Measurements from ENCODE around the gene MYOZ3. TPM values are rescaled to one million over a fixed set of nuclear protein-coding genes. Genes with fewer than 3 reads are reported as not detected.

The MYOZ3 gene
- total RNA-seq, 4 donors from 2014 or later = 0.22 TPM; not detected in 3

DNA sequence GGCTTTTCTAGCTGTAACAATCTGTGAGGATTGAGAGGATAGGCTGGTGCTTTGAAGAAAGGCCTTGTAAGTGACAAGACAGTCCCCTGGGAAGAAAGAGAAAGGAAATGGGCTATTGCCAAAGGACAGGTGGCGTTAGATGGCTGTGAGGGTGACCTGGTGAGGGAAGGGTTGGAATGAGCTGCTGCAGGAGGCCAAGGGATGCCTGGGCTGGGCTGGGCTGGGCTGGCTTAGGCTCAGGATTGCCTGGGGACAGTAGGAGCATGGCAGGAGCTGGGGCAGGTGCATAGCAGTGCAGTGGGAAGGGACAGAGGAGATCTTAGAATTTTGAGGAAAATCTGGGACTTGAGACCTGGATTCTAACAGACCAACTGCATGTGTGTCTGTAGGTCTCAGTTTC, 9.7 kb upstream of the MYOZ3 start:
- TF ChIP-seq, protein P1, sequence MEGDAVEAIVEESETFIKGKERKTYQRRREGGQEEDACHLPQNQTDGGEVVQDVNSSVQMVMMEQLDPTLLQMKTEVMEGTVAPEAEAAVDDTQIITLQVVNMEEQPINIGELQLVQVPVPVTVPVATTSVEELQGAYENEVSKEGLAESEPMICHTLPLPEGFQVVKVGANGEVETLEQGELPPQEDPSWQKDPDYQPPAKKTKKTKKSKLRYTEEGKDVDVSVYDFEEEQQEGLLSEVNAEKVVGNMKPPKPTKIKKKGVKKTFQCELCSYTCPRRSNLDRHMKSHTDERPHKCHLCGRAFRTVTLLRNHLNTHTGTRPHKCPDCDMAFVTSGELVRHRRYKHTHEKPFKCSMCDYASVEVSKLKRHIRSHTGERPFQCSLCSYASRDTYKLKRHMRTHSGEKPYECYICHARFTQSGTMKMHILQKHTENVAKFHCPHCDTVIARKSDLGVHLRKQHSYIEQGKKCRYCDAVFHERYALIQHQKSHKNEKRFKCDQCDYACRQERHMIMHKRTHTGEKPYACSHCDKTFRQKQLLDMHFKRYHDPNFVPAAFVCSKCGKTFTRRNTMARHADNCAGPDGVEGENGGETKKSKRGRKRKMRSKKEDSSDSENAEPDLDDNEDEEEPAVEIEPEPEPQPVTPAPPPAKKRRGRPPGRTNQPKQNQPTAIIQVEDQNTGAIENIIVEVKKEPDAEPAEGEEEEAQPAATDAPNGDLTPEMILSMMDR (IDR thresholded peaks at IDR 0.05; ENCODE audit: low read depth) = no peak

DNA sequence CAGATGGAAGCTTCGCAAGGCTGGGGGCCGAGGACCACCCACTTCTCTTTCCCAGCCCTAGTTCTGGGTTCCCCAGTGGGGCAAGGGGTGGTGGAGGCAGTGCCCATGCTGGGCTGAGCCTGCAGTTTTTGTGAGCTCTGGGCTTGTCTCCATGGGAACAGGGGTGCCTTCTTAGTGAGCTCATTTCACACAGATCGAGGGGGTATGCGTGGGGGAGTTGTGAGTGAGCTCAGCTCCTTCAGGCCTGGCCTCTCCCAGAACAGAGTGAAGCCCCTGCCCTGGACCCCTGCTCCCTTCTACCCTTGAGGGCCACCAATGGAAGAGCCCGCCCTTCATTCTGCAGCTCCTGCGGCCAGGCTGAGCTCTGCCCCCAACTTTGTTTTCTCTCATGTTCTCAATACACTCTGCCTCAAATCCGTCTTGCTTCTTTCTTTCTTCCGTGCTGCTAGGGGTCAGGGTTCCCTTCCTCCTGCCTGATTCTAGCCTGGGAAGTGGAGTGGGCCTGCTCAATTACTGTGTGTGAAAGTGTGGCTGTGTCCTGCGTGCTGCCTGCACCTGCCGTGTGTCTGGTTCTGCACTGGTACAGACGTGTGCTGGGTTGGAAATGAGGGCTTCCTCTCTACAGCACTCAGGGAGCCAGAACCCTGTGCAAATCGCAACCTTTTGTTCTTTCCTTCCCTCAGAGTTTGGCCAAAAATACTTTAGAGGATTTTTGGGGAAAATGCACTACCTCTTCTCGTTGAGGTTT, 9.0 kb upstream of the MYOZ3 start:
- TF ChIP-seq, protein P1 (IDR thresholded peaks at IDR 0.05; ENCODE audit: low read depth) = no peak

DNA sequence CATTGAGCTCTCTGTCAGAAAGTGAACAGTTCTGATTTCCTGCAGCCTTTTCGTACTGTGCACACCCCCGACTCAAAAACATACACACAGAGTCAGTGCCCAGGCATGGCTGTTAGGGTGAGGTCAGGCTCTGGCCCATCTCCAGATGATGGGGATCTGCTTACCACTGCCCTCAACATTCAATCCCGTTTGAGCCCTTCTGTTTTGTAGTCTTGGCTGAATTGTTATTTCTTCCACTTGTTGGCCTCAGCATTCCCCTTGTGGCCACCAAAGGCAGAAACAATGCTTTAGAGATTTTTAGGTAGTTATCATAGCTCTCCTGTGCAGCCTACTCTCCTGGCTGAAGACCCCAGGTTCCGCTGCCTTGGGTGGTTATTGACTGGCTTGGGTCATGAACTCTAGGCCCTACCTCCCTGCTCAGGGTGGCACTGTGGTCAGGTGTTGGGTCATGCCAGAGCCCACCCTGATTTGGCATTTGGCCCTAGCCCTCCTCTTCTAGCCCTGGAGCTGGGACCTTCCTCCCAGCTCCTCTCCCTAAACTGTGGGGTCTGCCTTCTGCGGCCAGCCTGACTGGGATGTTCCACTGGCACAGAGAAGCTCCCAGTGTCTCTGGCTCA, 7.8 kb upstream of the MYOZ3 start:
- TF ChIP-seq, protein P1 (IDR thresholded peaks at IDR 0.05; ENCODE audit: low read depth) = no peak

DNA sequence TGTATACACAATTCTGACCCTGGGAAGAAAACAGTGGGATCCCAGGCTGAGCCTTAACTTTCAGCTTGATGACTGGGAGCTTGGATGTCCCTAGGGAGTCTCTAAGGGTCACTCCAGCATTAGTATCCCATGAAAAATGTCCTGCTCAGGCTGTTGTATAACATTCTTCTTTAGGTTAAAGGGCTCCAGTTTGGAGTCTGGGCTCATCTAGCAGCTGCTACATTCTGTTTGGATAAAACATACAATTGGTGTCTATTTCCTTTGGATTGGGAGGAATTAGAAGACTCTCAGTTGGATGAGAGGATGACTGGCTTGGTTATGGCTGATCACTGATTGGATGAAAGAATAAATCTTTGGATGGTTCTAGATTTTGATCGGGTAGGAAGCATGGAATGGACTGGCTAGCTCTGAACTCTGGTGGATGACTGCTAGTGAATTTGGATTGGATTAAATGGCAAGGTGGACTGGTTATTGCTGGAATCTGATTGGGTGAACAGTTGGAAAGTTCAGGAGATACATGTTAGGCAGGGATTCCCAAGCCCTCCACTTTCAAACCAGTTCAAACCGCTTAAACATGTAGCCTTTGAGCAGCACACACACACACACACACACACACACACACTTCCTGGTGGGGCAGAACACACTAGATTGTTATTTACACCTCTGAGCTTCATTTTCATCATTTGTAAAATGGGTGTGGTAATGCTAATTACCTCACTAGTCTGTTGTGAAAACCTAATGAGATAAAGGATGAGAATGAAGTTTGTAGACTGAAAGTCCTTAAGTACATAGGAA, 7.1 kb upstream of the MYOZ3 start:
- TF ChIP-seq, protein P1 (IDR thresholded peaks at IDR 0.05; ENCODE audit: low read depth) = no peak

DNA sequence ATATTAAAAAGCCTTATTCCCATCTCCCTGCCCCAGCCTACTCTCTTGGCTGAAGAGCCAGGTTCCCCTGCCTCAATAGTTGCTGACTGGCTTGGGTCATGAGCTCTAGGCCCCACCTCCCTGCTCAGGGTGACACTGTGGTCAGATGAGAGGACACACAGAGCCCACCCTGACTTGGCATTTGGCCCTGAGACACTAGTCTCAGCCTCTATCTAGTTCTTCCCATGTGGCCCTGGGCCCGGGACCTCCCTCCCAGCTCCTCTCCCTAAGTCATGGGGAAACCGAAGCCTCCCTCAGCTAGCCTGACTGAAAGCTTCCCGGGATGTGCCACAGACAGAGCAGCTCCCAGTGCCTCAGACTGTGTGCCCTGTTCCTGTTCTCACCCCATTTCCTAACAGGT, 5.8 kb upstream of the MYOZ3 start:
- TF ChIP-seq, protein P1 (IDR thresholded peaks at IDR 0.05; ENCODE audit: low read depth) = no peak

DNA sequence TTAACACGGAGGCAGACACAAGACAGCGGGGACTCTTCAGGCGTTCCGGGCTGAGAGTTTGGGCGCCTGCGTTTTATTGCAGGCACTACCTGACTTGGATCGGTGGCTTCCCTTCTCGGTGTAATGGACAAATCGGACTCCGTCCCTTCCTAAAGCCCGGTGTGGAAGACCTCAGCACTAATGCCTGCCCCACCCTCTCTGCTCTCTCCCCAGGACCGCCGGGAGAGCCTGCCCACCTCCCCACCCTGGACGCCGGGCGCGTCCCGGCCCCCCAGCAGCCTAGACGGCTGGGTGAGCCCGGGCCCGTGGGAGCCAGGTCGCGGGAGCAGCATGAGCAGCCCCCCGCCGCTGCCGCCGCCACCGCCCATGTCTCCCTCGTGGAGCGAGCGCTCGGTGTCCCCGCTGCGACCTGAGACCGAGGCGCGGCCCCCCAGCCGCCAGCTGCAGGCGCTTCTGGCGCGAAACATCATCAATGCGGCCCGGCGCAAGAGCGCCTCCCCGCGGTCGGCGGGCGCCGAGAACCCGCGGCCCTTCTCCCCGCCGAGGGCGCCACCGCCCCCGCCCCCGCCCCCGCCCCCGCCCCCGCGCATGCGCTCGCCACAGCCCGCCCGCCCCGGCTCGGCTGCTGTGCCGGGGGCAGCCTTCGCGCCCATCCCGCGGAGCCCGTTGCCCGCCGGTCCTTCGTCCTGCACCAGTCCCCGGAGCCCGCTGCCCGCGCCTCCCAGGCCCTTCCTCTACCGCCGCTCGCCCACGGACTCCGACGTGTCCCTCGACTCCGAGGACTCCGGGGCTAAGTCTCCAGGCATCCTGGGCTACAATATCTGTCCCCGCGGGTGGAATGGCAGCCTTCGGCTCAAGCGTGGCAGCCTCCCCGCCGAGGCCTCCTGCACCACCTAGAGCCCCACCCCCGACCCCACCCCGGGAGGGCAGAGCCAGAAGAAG, 4.6 kb upstream of the MYOZ3 start:
- TF ChIP-seq, protein P1 (IDR thresholded peaks at IDR 0.05; ENCODE audit: low read depth) = no peak
